ENCODE results near the gene TUBGCP2.

GRCh38 chr10:133309100-133309719, 538 bp upstream of the TUBGCP2 start:
- TF ChIP-seq POLR2A (IDR thresholded peaks at IDR 0.05; ENCODE audit: low read length) (peak; percentile 58), GATA1 (IDR thresholded peaks at IDR 0.05; ENCODE audit: low read depth, low read length) (no peak)

All from erythroblast (primary cell).